Measurements from ENCODE around the gene HES4. TPM values are rescaled to one million over a fixed set of nuclear protein-coding genes. Genes with fewer than 3 reads are reported as not detected.

The HES4 gene
- total RNA-seq, 1 donor from 2014 or later = 75.0 TPM

- peak; percentile 84 for DNase-seq (ENCODE audit: extremely low spot score, unreplicated experiment)
- Mint-ChIP-seq H3K9me3 (ENCODE audit: unreplicated experiment) (no peaks in the 10 kb centered on the region), H3K27me3 (ENCODE audit: unreplicated experiment) (no peaks in the 10 kb centered on the region), H3K4me1 (ENCODE audit: unreplicated experiment) (peaks cover 15% of the 10 kb centered on the region), H3K4me3 (ENCODE audit: unreplicated experiment) (peak overlapping the region; percentile 75), H3K27ac (ENCODE audit: unreplicated experiment) (no peak overlapping the region), H3K36me3 (ENCODE audit: unreplicated experiment) (peaks cover 2% of the 10 kb centered on the region)
- TF ChIP-seq, protein P1, sequence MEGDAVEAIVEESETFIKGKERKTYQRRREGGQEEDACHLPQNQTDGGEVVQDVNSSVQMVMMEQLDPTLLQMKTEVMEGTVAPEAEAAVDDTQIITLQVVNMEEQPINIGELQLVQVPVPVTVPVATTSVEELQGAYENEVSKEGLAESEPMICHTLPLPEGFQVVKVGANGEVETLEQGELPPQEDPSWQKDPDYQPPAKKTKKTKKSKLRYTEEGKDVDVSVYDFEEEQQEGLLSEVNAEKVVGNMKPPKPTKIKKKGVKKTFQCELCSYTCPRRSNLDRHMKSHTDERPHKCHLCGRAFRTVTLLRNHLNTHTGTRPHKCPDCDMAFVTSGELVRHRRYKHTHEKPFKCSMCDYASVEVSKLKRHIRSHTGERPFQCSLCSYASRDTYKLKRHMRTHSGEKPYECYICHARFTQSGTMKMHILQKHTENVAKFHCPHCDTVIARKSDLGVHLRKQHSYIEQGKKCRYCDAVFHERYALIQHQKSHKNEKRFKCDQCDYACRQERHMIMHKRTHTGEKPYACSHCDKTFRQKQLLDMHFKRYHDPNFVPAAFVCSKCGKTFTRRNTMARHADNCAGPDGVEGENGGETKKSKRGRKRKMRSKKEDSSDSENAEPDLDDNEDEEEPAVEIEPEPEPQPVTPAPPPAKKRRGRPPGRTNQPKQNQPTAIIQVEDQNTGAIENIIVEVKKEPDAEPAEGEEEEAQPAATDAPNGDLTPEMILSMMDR (IDR thresholded peaks at IDR 0.05) = peak; percentile 3
Measured at GRCh38 chr1:998745-998994, 1.2 kb downstream of the HES4 start.

DNA sequence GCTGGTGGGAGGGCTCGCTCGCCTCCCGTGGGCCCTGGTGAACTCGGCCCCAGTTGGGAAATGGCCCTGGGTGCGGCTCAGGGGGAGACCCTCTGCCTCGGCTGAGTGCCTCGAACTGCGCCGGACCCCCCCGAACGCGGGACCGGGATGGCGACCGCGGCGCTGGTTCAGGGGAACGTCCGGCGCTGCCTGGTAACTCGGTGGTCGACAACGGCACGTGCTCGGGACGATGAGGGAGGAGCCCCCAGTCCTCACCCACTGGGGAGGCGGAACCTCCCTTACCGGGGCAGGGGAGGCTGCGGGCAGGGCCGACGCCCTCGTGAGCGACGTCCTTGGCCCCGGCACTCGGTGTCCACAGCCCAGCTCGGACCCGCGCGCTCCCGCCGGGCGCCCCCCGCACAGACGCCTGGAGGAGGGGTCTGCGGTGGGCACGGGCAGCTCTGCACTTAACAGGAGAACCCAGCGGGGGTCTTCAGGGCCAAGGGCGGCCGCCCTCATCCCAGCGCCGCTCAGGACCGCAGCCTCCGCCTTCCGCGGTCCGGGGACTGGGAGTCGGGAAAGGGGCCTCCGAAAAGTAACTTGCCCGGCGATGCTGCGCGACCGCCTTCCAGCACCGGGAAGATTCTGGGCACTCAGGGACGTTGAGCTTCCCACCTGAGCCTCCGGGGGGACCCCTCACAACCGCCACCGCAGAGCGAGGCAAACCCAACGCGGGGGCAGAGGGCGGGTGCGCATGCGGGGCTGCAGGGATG lies 1.7 kb downstream of the HES4 start:
- no peak for DNase-seq (ENCODE audit: extremely low spot score, unreplicated experiment)
- H3K27ac Mint-ChIP-seq (ENCODE audit: unreplicated experiment) = peak overlapping the region; percentile 31
- TF ChIP-seq, protein P1 (IDR thresholded peaks at IDR 0.05) = no peak
- no peaks in the 10 kb centered on the region for H3K27me3 Mint-ChIP-seq (ENCODE audit: unreplicated experiment)
- no peaks in the 10 kb centered on the region for H3K9me3 Mint-ChIP-seq (ENCODE audit: unreplicated experiment)
- peaks cover 14% of the 10 kb centered on the region for H3K4me1 Mint-ChIP-seq (ENCODE audit: unreplicated experiment)
- H3K36me3 Mint-ChIP-seq (ENCODE audit: unreplicated experiment) = peaks cover 1% of the 10 kb centered on the region
- H3K4me3 Mint-ChIP-seq (ENCODE audit: unreplicated experiment) = peak overlapping the region; percentile 75

- H3K9me3 Mint-ChIP-seq (ENCODE audit: unreplicated experiment) = peaks cover under 1% of the 10 kb centered on the region
- H3K4me1 Mint-ChIP-seq (ENCODE audit: unreplicated experiment) = peaks cover 12% of the 10 kb centered on the region
- TF ChIP-seq, protein P1 (IDR thresholded peaks at IDR 0.05) = no peak
- peaks cover under 1% of the 10 kb centered on the region for H3K36me3 Mint-ChIP-seq (ENCODE audit: unreplicated experiment)
- H3K27ac Mint-ChIP-seq (ENCODE audit: unreplicated experiment) = no peak overlapping the region
- DNase-seq (ENCODE audit: extremely low spot score, unreplicated experiment) = no peak
- no peak overlapping the region for H3K4me3 Mint-ChIP-seq (ENCODE audit: unreplicated experiment)
- H3K27me3 Mint-ChIP-seq (ENCODE audit: unreplicated experiment) = no peaks in the 10 kb centered on the region
Measured at GRCh38 chr1:997713-997992, 2.2 kb downstream of the HES4 start.

GRCh38 chr1:996851-997712 lies 2.8 kb downstream of the HES4 start:
- TF ChIP-seq, protein P1 (IDR thresholded peaks at IDR 0.05) = no peak
- Mint-ChIP-seq H3K4me1 (ENCODE audit: unreplicated experiment) (peaks cover 10% of the 10 kb centered on the region), H3K27me3 (ENCODE audit: unreplicated experiment) (no peaks in the 10 kb centered on the region), H3K9me3 (ENCODE audit: unreplicated experiment) (peaks cover 4% of the 10 kb centered on the region), H3K27ac (ENCODE audit: unreplicated experiment) (no peak overlapping the region), H3K36me3 (ENCODE audit: unreplicated experiment) (peaks cover 4% of the 10 kb centered on the region), H3K4me3 (ENCODE audit: unreplicated experiment) (no peak overlapping the region)
- DNase-seq (ENCODE audit: extremely low spot score, unreplicated experiment) = no peak
